IMR-90 (cell line): ENCODE measurements around the gene MGAT4A. TPM values are rescaled to one million over a fixed set of nuclear protein-coding genes. Genes with fewer than 3 reads are reported as not detected.

Source experiments
- ATAC-seq: fragments of 200-7000 bp; cut with Tn5 transposase; 2 replicates; pipeline ENCODE4 v1.9.1; 2020; ENCODE audit warnings: low read depth, mild to moderate bottlenecking, moderate library complexity
- BruUV-seq: library from RNA; stranded (reverse); fragments of 400-500 nt; replicated peaks from 2 replicates; lab custom pipeline; 2021; lab: Mats Ljungman, UMichigan
- CTCF ChIA-PET: fragments of 300-600 bp; formaldehyde crosslinking; extraction: SDS; loops from one replicate; lab custom pipeline; 2021; ENCODE audit warnings: antibody characterized with exemption; lab: Yijun Ruan, JAX
- POLR2A ChIA-PET: fragments of 300-600 bp; sonication (Branson Sonifier 250); formaldehyde crosslinking; loops from one replicate; lab custom pipeline; 2022; ENCODE audit warnings: antibody characterized with exemption; ENCODE audit not compliant: unreplicated experiment; lab: Charles Lee
- DNase-seq: peaks from one replicate; pipeline ENCODE4 v3.0.0; 2013
- H2AFZ ChIP-seq: replicated peaks from 2 replicates; pipeline ENCODE3; 2013; ENCODE audit warnings: low read length, mild to moderate bottlenecking; ENCODE audit not compliant: poor library complexity
- H2AK5ac ChIP-seq: 2 replicates; pipeline ENCODE4 v1.6.1; 2013; ENCODE audit warnings: low read depth, low read length, inconsistent platforms
- H2AK9ac ChIP-seq: replicated peaks from 2 replicates; pipeline ENCODE3; 2013; ENCODE audit warnings: mild to moderate bottlenecking, low read depth, low read length, moderate library complexity; ENCODE audit not compliant: poor library complexity
- H2BK120ac ChIP-seq: 2 replicates; pipeline ENCODE4 v1.6.1; 2013; ENCODE audit warnings: low read depth, low read length, inconsistent platforms
- H2BK15ac ChIP-seq: 3 replicates; pipeline ENCODE4 v1.6.1; 2013; ENCODE audit warnings: low read depth, low read length, inconsistent platforms
- H2BK20ac ChIP-seq: 2 replicates; pipeline ENCODE4 v1.6.1; 2013; ENCODE audit warnings: low read depth, mild to moderate bottlenecking, inconsistent platforms, low read length, moderate library complexity
- H2BK5ac ChIP-seq: 2 replicates; pipeline ENCODE4 v1.6.1; 2013; ENCODE audit warnings: mild to moderate bottlenecking, low read depth, low read length, inconsistent platforms; ENCODE audit not compliant: poor library complexity, severe bottlenecking
- H3K14ac ChIP-seq: replicated peaks from 2 replicates; pipeline ENCODE4 v1.6.1; 2013; ENCODE audit warnings: low read depth, low read length, inconsistent platforms
- H3K18ac ChIP-seq: 2 replicates; pipeline ENCODE4 v1.6.1; 2013; ENCODE audit warnings: low read depth, low read length, control low read depth
- H3K23ac ChIP-seq: 2 replicates; pipeline ENCODE4 v1.6.1; 2013; ENCODE audit warnings: low read depth, low read length, inconsistent platforms
- H3K27ac ChIP-seq: 2 replicates; pipeline ENCODE4 v1.5.1; 2013; ENCODE audit warnings: mild to moderate bottlenecking, control low read depth, low read length; ENCODE audit not compliant: insufficient read depth
- H3K27me3 ChIP-seq: 2 replicates; pipeline ENCODE4 v1.6.1; 2013; ENCODE audit warnings: low read length; ENCODE audit not compliant: control insufficient read depth, insufficient read depth
- H3K36me3 ChIP-seq: 2 replicates; pipeline ENCODE4 v1.6.1; 2013; ENCODE audit warnings: low read length, mixed read lengths; ENCODE audit not compliant: control insufficient read depth, insufficient read depth
- H3K4ac ChIP-seq: 2 replicates; pipeline ENCODE4 v1.6.1; 2013; ENCODE audit warnings: low read depth, low read length, inconsistent platforms
- H3K4me1 ChIP-seq: 2 replicates; pipeline ENCODE4 v1.6.1; 2013; ENCODE audit warnings: low read length, mixed read lengths; ENCODE audit not compliant: control insufficient read depth, insufficient read depth
- H3K4me2 ChIP-seq: 2 replicates; pipeline ENCODE4 v1.6.1; 2013; ENCODE audit warnings: low read depth, mild to moderate bottlenecking, control low read depth, low read length, moderate library complexity
- H3K4me3 ChIP-seq: 2 replicates; pipeline ENCODE4 v1.5.1; 2013; ENCODE audit warnings: low read depth, mild to moderate bottlenecking, control low read depth, low read length, moderate library complexity; ENCODE audit not compliant: insufficient read depth
- H3K56ac ChIP-seq: 2 replicates; pipeline ENCODE4 v1.6.1; 2013; ENCODE audit warnings: low read length, inconsistent platforms; ENCODE audit not compliant: insufficient read depth; ENCODE audit errors: extremely low read depth
- H3K79me1 ChIP-seq, 2 experiments: 2 replicates each; pipeline ENCODE4 v1.6.1; 2013; ENCODE audit warnings: low read length in 2 of 2, inconsistent platforms in 1 of 2, low read depth in 1 of 2
- H3K9ac ChIP-seq: 2 replicates; pipeline ENCODE4 v1.6.1; 2013; ENCODE audit warnings: low read depth, low read length, control low read depth
- H3K9me1 ChIP-seq: 2 replicates; pipeline ENCODE4 v1.6.1; 2013; ENCODE audit warnings: low read length, inconsistent platforms; ENCODE audit not compliant: insufficient read depth
- H3K9me3 ChIP-seq: 2 replicates; pipeline ENCODE4 v1.6.1; 2013; ENCODE audit warnings: low read length; ENCODE audit not compliant: control insufficient read depth, insufficient read depth
- H4K20me1 ChIP-seq: 2 replicates; pipeline ENCODE4 v1.6.1; 2013; ENCODE audit warnings: low read length, inconsistent platforms; ENCODE audit not compliant: insufficient read depth
- H4K5ac ChIP-seq: 2 replicates; pipeline ENCODE4 v1.6.1; 2013; ENCODE audit warnings: mild to moderate bottlenecking, low read depth, low read length, control low read depth
- H4K8ac ChIP-seq, 2 experiments: 2 replicates each; pipeline ENCODE4 v1.6.1; 2013; ENCODE audit warnings: low read depth in 2 of 2, low read length in 2 of 2, control low read depth in 1 of 2, inconsistent platforms in 1 of 2
- H4K91ac ChIP-seq: 2 replicates; pipeline ENCODE4 v1.6.1; 2013; ENCODE audit warnings: low read depth, low read length, inconsistent platforms; ENCODE audit not compliant: insufficient read depth
- CHD1 ChIP-seq: IDR thresholded peaks from 2 replicates; pipeline ENCODE4 v1.6.1; 2012; ENCODE audit warnings: low read depth, low read length, improper control_type of control experiment
- MAZ ChIP-seq: IDR thresholded peaks from 2 replicates; pipeline ENCODE4 v1.6.1; 2012; ENCODE audit warnings: low read depth, mild to moderate bottlenecking, low read length, improper control_type of control experiment, moderate library complexity, borderline replicate concordance
- WGBS, 2 experiments: methylation state at CpG; one replicate each; pipeline versions ENCODE4 v1.1.5 to v1.1.7; 2013; ENCODE audit warnings: missing lambda C conversion rate in 2 of 2; ENCODE audit not compliant: insufficient read length in 1 of 2; ENCODE audit errors: extremely low coverage in 2 of 2; 5-methylcytosine and 5-hydroxymethylcytosine counted together
- dilution Hi-C: fragments of 300-500 bp; cut with HindIII; formaldehyde crosslinking; loops from one replicate; pipeline ENCODE4 v1.14.3; 2018; ENCODE audit warnings: low sequenced_read_pairs; ENCODE audit not compliant: unreplicated experiment
- in situ Hi-C: fragments of 300-500 bp; cut with MboI; formaldehyde crosslinking; loops from 3 replicates; pipeline ENCODE4 v1.14.3; 2019; ENCODE audit warnings: low sequenced_read_pairs, inconsistent platforms, mixed read lengths
- intact Hi-C: fragments of 100-400 bp; cut with micrococcal nuclease; formaldehyde crosslinking; loops from 2 replicates; pipeline ENCODE4 v1.10.0; 2022
- polyA plus RNA-seq, 3 experiments: library from polyadenylated mRNA; depleted of rRNA; stranded (reverse); fragments of >200 nt; gene quantifications; 2 replicates each; pipeline ENCODE4 v1.2.3, GENCODE V29; 2012; ENCODE audit warnings: low replicate concordance in 1 of 3
- total RNA-seq: library from RNA; depleted of rRNA; stranded (reverse); fragments of >200 nt; gene quantifications from 2 replicates; pipeline ENCODE4 v1.2.3, GENCODE V29; 2012

MGAT4A gene
- total and polyA plus RNA-seq, 2 of the 4 experiments (the other 2 are of a cell fraction), result under 0.01 TPM; not detected in 1

DNA sequence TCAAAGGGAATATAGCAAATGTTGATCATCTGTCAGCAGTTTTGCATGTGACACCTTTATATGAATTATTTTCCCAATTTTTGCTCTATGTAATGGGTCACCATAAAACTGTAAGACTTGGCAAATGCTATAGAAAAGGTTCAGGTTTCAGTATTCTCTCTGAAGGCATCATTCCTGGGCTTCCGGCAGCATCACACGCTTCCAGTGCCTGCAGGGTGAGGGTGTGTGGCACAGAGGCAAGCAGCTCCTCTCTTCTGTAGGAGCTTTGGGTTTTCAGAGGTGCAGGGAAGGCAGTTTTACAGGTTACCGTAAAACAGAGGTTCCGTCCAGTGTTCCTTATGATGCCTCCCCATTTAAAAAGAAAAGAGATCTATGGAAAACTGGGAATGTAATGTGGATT, 141.4 kb downstream of the MGAT4A start:
- no peak for TF ChIP-seq MAZ
- TF ChIP-seq CHD1, result no peak
- Histone ChIP-seq H4K91ac (no peak overlapping the region), H3K56ac (no peak overlapping the region), H2AK9ac (no peak overlapping the region), H3K27me3 (no peaks in the 10 kb centered on the region), H3K36me3 (peaks cover 12% of the 10 kb centered on the region), H4K20me1 (no peaks in the 10 kb centered on the region), H2BK120ac (no peak overlapping the region), H3K79me1 (no peaks in the 10 kb centered on the region), H3K9me3 (no peaks in the 10 kb centered on the region), H3K4me3 (no peak overlapping the region), H2BK5ac (no peak overlapping the region), H2BK15ac (no peak overlapping the region), H3K14ac (no peak overlapping the region), H4K5ac (no peak overlapping the region), H3K9ac (no peak overlapping the region), H3K4me2 (no peak overlapping the region), H3K9me1 (peaks cover 10% of the 10 kb centered on the region), H3K18ac (no peak overlapping the region), H2AFZ (no peak overlapping the region), H4K8ac (no peak overlapping the region), H2AK5ac (no peak overlapping the region), H3K27ac (no peak overlapping the region), H2BK20ac (no peak overlapping the region), H3K23ac (no peak overlapping the region), H3K4ac (no peak overlapping the region), H3K4me1 (no peaks in the 10 kb centered on the region)
- CTCF ChIA-PET, result no interaction called here
- no CpG with 5 or more reads among the region's 4 CpGs for whole genome bisulfite sequencing, 2 experiments
- BruUV-seq, result no TSS peak
- ATAC-seq (no peak; the same call in 1 of the 2 replicates), DNase-seq (no peak)
- dilution Hi-C loops (no loop called here), intact Hi-C loops (no loop called here), in situ Hi-C loops (no loop called here)
- POLR2A ChIA-PET, result no interaction called here
